ENCODE results near the gene KLHDC7B.

KLHDC7B gene

GRCh38 chr22:50568626-50569025 is 22.9 kb downstream of the KLHDC7B start:
- H3K4me1 ChIP-seq (ENCODE audit: control insufficient read depth, insufficient read depth, low read length): no peaks in the 10 kb centered on the region
- no CpG with 5 or more reads among the region's 7 CpGs for WGBS (ENCODE audit: insufficient coverage, insufficient read length)
- DNase-seq (ENCODE audit: low read depth, low spot score): no peak
- H3K36me3 ChIP-seq (ENCODE audit: control insufficient read depth, insufficient read depth, low read length): peaks cover 24% of the 10 kb centered on the region
- no peak overlapping the region for H3K4me3 ChIP-seq (ENCODE audit: low read length)
- no peaks in the 10 kb centered on the region for H3K27me3 ChIP-seq (ENCODE audit: control insufficient read depth, insufficient read depth, low read length)
- H3K9me3 ChIP-seq (ENCODE audit: control insufficient read depth, insufficient read depth, low read length): no peaks in the 10 kb centered on the region
- no peak overlapping the region for H3K27ac ChIP-seq (ENCODE audit: low read length)

GRCh38 chr22:50569041-50569459 is 23.4 kb downstream of the KLHDC7B start:
- no peak overlapping the region for H3K27ac ChIP-seq (ENCODE audit: low read length)
- H3K4me3 ChIP-seq (ENCODE audit: low read length): no peak overlapping the region; the same call in 1 of the 2 replicates
- no peaks in the 10 kb centered on the region for H3K4me1 ChIP-seq (ENCODE audit: control insufficient read depth, insufficient read depth, low read length)
- no CpG with 5 or more reads among the region's 8 CpGs for WGBS (ENCODE audit: insufficient coverage, insufficient read length)
- no peaks in the 10 kb centered on the region for H3K9me3 ChIP-seq (ENCODE audit: control insufficient read depth, insufficient read depth, low read length)
- H3K27me3 ChIP-seq (ENCODE audit: control insufficient read depth, insufficient read depth, low read length): no peaks in the 10 kb centered on the region
- H3K36me3 ChIP-seq (ENCODE audit: control insufficient read depth, insufficient read depth, low read length): peaks cover 24% of the 10 kb centered on the region
- DNase-seq (ENCODE audit: low read depth, low spot score): no peak

- Histone ChIP-seq H3K4me1 (ENCODE audit: control insufficient read depth, insufficient read depth, low read length) (no peaks in the 10 kb centered on the region), H3K36me3 (ENCODE audit: control insufficient read depth, insufficient read depth, low read length) (peaks cover 24% of the 10 kb centered on the region), H3K4me3 (ENCODE audit: low read length) (no peak overlapping the region), H3K9me3 (ENCODE audit: control insufficient read depth, insufficient read depth, low read length) (no peaks in the 10 kb centered on the region), H3K27ac (ENCODE audit: low read length) (no peak overlapping the region), H3K27me3 (ENCODE audit: control insufficient read depth, insufficient read depth, low read length) (no peaks in the 10 kb centered on the region)
- no CpG with 5 or more reads among the region's 13 CpGs for WGBS (ENCODE audit: insufficient coverage, insufficient read length)
- no peak for DNase-seq (ENCODE audit: low read depth, low spot score)
These were observed 24.3 kb downstream of the KLHDC7B start for GRCh38 chr22:50569896-50570535.

- no peaks in the 10 kb centered on the region for H3K4me1 ChIP-seq (ENCODE audit: control insufficient read depth, insufficient read depth, low read length)
- peaks cover 24% of the 10 kb centered on the region for H3K36me3 ChIP-seq (ENCODE audit: control insufficient read depth, insufficient read depth, low read length)
- H3K4me3 ChIP-seq (ENCODE audit: low read length): no peak overlapping the region
- no CpG with 5 or more reads among the region's 12 CpGs for WGBS (ENCODE audit: insufficient coverage, insufficient read length)
- no peak for DNase-seq (ENCODE audit: low read depth, low spot score)
- H3K27me3 ChIP-seq (ENCODE audit: control insufficient read depth, insufficient read depth, low read length): no peaks in the 10 kb centered on the region
- no peak overlapping the region for H3K27ac ChIP-seq (ENCODE audit: low read length)
- no peaks in the 10 kb centered on the region for H3K9me3 ChIP-seq (ENCODE audit: control insufficient read depth, insufficient read depth, low read length)
These were observed 25.2 kb downstream of the KLHDC7B start for GRCh38 chr22:50570861-50571260.

GRCh38 chr22:50571264-50572175 is 25.8 kb downstream of the KLHDC7B start:
- H3K4me1 ChIP-seq (ENCODE audit: control insufficient read depth, insufficient read depth, low read length): no peaks in the 10 kb centered on the region
- no peaks in the 10 kb centered on the region for H3K27me3 ChIP-seq (ENCODE audit: control insufficient read depth, insufficient read depth, low read length)
- no peak overlapping the region for H3K27ac ChIP-seq (ENCODE audit: low read length)
- H3K36me3 ChIP-seq (ENCODE audit: control insufficient read depth, insufficient read depth, low read length): peaks cover 24% of the 10 kb centered on the region
- H3K9me3 ChIP-seq (ENCODE audit: control insufficient read depth, insufficient read depth, low read length): no peaks in the 10 kb centered on the region
- no peak for DNase-seq (ENCODE audit: low read depth, low spot score)
- H3K4me3 ChIP-seq (ENCODE audit: low read length): no peak overlapping the region
- no CpG with 5 or more reads among the region's 26 CpGs for WGBS (ENCODE audit: insufficient coverage, insufficient read length)

GRCh38 chr22:50572965-50573364 is 27.3 kb downstream of the KLHDC7B start:
- H3K4me1 ChIP-seq (ENCODE audit: control insufficient read depth, insufficient read depth, low read length): no peaks in the 10 kb centered on the region
- H3K27ac ChIP-seq (ENCODE audit: low read length): no peak overlapping the region
- H3K9me3 ChIP-seq (ENCODE audit: control insufficient read depth, insufficient read depth, low read length): no peaks in the 10 kb centered on the region
- H3K4me3 ChIP-seq (ENCODE audit: low read length): no peak overlapping the region
- H3K27me3 ChIP-seq (ENCODE audit: control insufficient read depth, insufficient read depth, low read length): no peaks in the 10 kb centered on the region
- no peak for DNase-seq (ENCODE audit: low read depth, low spot score)
- no CpG with 5 or more reads among the region's 11 CpGs for WGBS (ENCODE audit: insufficient coverage, insufficient read length)
- H3K36me3 ChIP-seq (ENCODE audit: control insufficient read depth, insufficient read depth, low read length): peaks cover 24% of the 10 kb centered on the region

- H3K27me3 ChIP-seq (ENCODE audit: control insufficient read depth, insufficient read depth, low read length): no peaks in the 10 kb centered on the region
- H3K9me3 ChIP-seq (ENCODE audit: control insufficient read depth, insufficient read depth, low read length): no peaks in the 10 kb centered on the region
- H3K36me3 ChIP-seq (ENCODE audit: control insufficient read depth, insufficient read depth, low read length): peaks cover 21% of the 10 kb centered on the region
- no peak overlapping the region for H3K4me3 ChIP-seq (ENCODE audit: low read length)
- no peaks in the 10 kb centered on the region for H3K4me1 ChIP-seq (ENCODE audit: control insufficient read depth, insufficient read depth, low read length)
- no peak for DNase-seq (ENCODE audit: low read depth, low spot score)
- WGBS (ENCODE audit: insufficient coverage, insufficient read length): no CpG with 5 or more reads among the region's 26 CpGs
- no peak overlapping the region for H3K27ac ChIP-seq (ENCODE audit: low read length)
These were observed 28.0 kb downstream of the KLHDC7B start for GRCh38 chr22:50573491-50574382.

GRCh38 chr22:50574383-50574755 is 28.7 kb downstream of the KLHDC7B start:
- Histone ChIP-seq H3K27ac (ENCODE audit: low read length) (no peak overlapping the region), H3K4me3 (ENCODE audit: low read length) (no peak overlapping the region), H3K36me3 (ENCODE audit: control insufficient read depth, insufficient read depth, low read length) (peaks cover 17% of the 10 kb centered on the region), H3K4me1 (ENCODE audit: control insufficient read depth, insufficient read depth, low read length) (no peaks in the 10 kb centered on the region), H3K9me3 (ENCODE audit: control insufficient read depth, insufficient read depth, low read length) (no peaks in the 10 kb centered on the region), H3K27me3 (ENCODE audit: control insufficient read depth, insufficient read depth, low read length) (no peaks in the 10 kb centered on the region)
- WGBS (ENCODE audit: insufficient coverage, insufficient read length): no CpG with 5 or more reads among the region's 11 CpGs
- no peak for DNase-seq (ENCODE audit: low read depth, low spot score)

GRCh38 chr22:50575426-50575941 is 29.8 kb downstream of the KLHDC7B start:
- no peak for DNase-seq (ENCODE audit: low read depth, low spot score)
- Histone ChIP-seq H3K9me3 (ENCODE audit: control insufficient read depth, insufficient read depth, low read length) (no peaks in the 10 kb centered on the region), H3K4me1 (ENCODE audit: control insufficient read depth, insufficient read depth, low read length) (no peaks in the 10 kb centered on the region), H3K27ac (ENCODE audit: low read length) (no peak overlapping the region), H3K27me3 (ENCODE audit: control insufficient read depth, insufficient read depth, low read length) (no peaks in the 10 kb centered on the region), H3K36me3 (ENCODE audit: control insufficient read depth, insufficient read depth, low read length) (peaks cover 9% of the 10 kb centered on the region), H3K4me3 (ENCODE audit: low read length) (no peak overlapping the region)
- WGBS (ENCODE audit: insufficient coverage, insufficient read length): no CpG with 5 or more reads among the region's 8 CpGs

GRCh38 chr22:50576070-50576469 is 30.4 kb downstream of the KLHDC7B start:
- no peak overlapping the region for H3K4me3 ChIP-seq (ENCODE audit: low read length)
- H3K27ac ChIP-seq (ENCODE audit: low read length): no peak overlapping the region
- peaks cover 3% of the 10 kb centered on the region for H3K36me3 ChIP-seq (ENCODE audit: control insufficient read depth, insufficient read depth, low read length)
- no peaks in the 10 kb centered on the region for H3K4me1 ChIP-seq (ENCODE audit: control insufficient read depth, insufficient read depth, low read length)
- DNase-seq (ENCODE audit: low read depth, low spot score): no peak
- H3K9me3 ChIP-seq (ENCODE audit: control insufficient read depth, insufficient read depth, low read length): no peaks in the 10 kb centered on the region
- H3K27me3 ChIP-seq (ENCODE audit: control insufficient read depth, insufficient read depth, low read length): no peaks in the 10 kb centered on the region
- no CpG with 5 or more reads among the region's 5 CpGs for WGBS (ENCODE audit: insufficient coverage, insufficient read length)
